Measurements from ENCODE around the gene AKT3.

AKT3 gene

DNA sequence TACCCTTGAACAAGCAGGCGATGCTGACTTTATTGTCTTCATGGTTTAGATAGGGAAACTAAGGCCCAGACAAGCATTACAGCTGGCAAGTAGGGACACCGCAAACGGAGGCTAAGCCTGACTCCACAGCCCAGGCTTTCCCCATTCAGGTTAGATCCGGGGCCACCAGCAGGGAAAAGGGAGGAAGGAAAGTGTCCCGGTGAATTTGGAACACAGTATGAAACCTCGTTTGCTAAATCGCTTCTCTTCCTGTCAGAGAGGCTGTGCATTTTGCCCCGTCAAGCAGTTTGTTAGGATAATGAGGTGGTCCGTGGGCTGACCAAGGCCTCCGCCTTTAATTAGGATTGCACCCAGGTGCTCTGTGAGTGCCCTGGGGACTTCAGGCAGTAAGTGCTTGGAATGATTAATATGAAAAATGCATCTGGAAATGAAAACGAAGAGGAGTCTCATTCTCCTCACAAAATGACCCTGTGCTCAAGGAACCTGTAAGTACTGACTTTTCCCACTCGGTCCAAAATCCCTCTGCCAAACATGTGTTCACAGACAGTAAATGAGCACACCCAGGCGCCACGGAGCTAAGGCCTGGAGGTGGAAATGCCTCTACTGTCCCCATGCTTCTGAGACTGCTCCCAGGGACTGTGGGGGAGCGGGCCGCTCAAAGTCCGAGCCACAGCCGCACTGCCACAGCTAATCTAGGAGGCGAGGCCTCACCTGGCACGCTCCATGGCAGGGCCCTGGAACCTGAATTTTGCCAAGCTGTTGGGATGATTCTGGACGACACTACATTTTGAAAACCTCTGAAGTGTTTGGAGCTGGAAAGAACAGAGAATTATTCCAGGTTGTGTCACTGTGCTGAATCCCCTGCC lies 360.1 kb downstream of the AKT3 start:
- H2AK5ac ChIP-seq (ENCODE audit: low read length), result no peak overlapping the region
- no peak for DNase-seq
- no peak overlapping the region for H2BK120ac ChIP-seq (ENCODE audit: insufficient read depth, low read length, poor library complexity)
- no peak overlapping the region for H3K9ac ChIP-seq (ENCODE audit: low read length)
- peaks cover 5% of the 10 kb centered on the region for H3K9me3 ChIP-seq (ENCODE audit: insufficient read depth, low read depth, low read length)
- no peaks in the 10 kb centered on the region for H3K79me1 ChIP-seq (ENCODE audit: low read length)
- no peak overlapping the region for H4K8ac ChIP-seq (ENCODE audit: low read depth, low read length)
- H3K23ac ChIP-seq (ENCODE audit: low read length), result no peak overlapping the region
- H3K4me1 ChIP-seq (ENCODE audit: control insufficient read depth in 1 of 2, insufficient read depth in 2 of 2, low read length in 2 of 2), result no peaks in the 10 kb centered on the region
- H3K18ac ChIP-seq (ENCODE audit: low read length), result no peak overlapping the region
- H3K27ac ChIP-seq (ENCODE audit: low read depth, low read length), result no peak overlapping the region
- WGBS (ENCODE audit: extremely low coverage, insufficient coverage, insufficient read length), result no CpG with 5 or more reads among the region's 21 CpGs
- no peak overlapping the region for H2AFZ ChIP-seq (ENCODE audit: insufficient read depth, low read length, poor library complexity)
- no peak overlapping the region for H2BK5ac ChIP-seq (ENCODE audit: low read depth, low read length, poor library complexity)
- no peaks in the 10 kb centered on the region for H3K79me2 ChIP-seq (ENCODE audit: control insufficient read depth, insufficient read depth, low read length, poor library complexity)
- H3K4ac ChIP-seq (ENCODE audit: low read depth, low read length), result no peak overlapping the region
- H3K14ac ChIP-seq (ENCODE audit: low read length), result no peak overlapping the region
- H3K4me2 ChIP-seq (ENCODE audit: low read length), result no peak overlapping the region
- no peak overlapping the region for H4K91ac ChIP-seq (ENCODE audit: low read depth, low read length)
- no peak overlapping the region for H3K4me3 ChIP-seq (ENCODE audit: low read depth, low read length)
- H2BK12ac ChIP-seq (ENCODE audit: low read length), result no peak overlapping the region
- H3K27me3 ChIP-seq (ENCODE audit: insufficient read depth, low read length), result no peaks in the 10 kb centered on the region
- no peak overlapping the region for H4K12ac ChIP-seq (ENCODE audit: low read depth, low read length)
- peaks cover 2 to 8% of the 10 kb centered on the region in 2 experiments for H3K36me3 ChIP-seq (ENCODE audit: control insufficient read depth in 1 of 2, insufficient read depth in 2 of 2, low read length in 2 of 2)

- Histone ChIP-seq H2AFZ (ENCODE audit: insufficient read depth, low read length, poor library complexity) (no peak overlapping the region), H3K4me2 (ENCODE audit: low read length) (no peak overlapping the region), H3K4me1 (ENCODE audit: control insufficient read depth in 1 of 2, insufficient read depth in 2 of 2, low read length in 2 of 2) (no peaks in the 10 kb centered on the region), H4K8ac (ENCODE audit: low read depth, low read length) (no peak overlapping the region), H4K91ac (ENCODE audit: low read depth, low read length) (no peak overlapping the region), H3K9ac (ENCODE audit: low read length) (no peak overlapping the region), H3K4ac (ENCODE audit: low read depth, low read length) (no peak overlapping the region), H3K4me3 (ENCODE audit: low read depth, low read length) (no peak overlapping the region), H3K9me3 (ENCODE audit: insufficient read depth, low read depth, low read length) (peaks cover 5% of the 10 kb centered on the region), H3K18ac (ENCODE audit: low read length) (no peak overlapping the region), H3K36me3 (ENCODE audit: control insufficient read depth in 1 of 2, insufficient read depth in 2 of 2, low read length in 2 of 2) (peaks cover 2 to 8% of the 10 kb centered on the region in 2 experiments), H3K14ac (ENCODE audit: low read length) (no peak overlapping the region), H3K27me3 (ENCODE audit: insufficient read depth, low read length) (no peaks in the 10 kb centered on the region), H2BK12ac (ENCODE audit: low read length) (no peak overlapping the region), H3K79me1 (ENCODE audit: low read length) (no peaks in the 10 kb centered on the region), H4K12ac (ENCODE audit: low read depth, low read length) (no peak overlapping the region), H3K79me2 (ENCODE audit: control insufficient read depth, insufficient read depth, low read length, poor library complexity) (no peaks in the 10 kb centered on the region), H3K23ac (ENCODE audit: low read length) (peak overlapping the region; percentile 41), H2BK120ac (ENCODE audit: insufficient read depth, low read length, poor library complexity) (no peak overlapping the region), H3K27ac (ENCODE audit: low read depth, low read length) (no peak overlapping the region), H2AK5ac (ENCODE audit: low read length) (no peak overlapping the region), H2BK5ac (ENCODE audit: low read depth, low read length, poor library complexity) (no peak overlapping the region)
- no CpG with 5 or more reads among the region's 24 CpGs for WGBS (ENCODE audit: extremely low coverage, insufficient coverage, insufficient read length)
- DNase-seq, result no peak
Observed at GRCh38 chr1:243489158-243489527, 360.9 kb downstream of the AKT3 start.

GRCh38 chr1:243488459-243489157 lies 361.4 kb downstream of the AKT3 start:
- peaks cover 5% of the 10 kb centered on the region for H3K9me3 ChIP-seq (ENCODE audit: insufficient read depth, low read depth, low read length)
- H2BK12ac ChIP-seq (ENCODE audit: low read length), result no peak overlapping the region
- no peak for DNase-seq
- H2AFZ ChIP-seq (ENCODE audit: insufficient read depth, low read length, poor library complexity), result no peak overlapping the region
- no peak overlapping the region for H4K8ac ChIP-seq (ENCODE audit: low read depth, low read length)
- no peak overlapping the region for H3K14ac ChIP-seq (ENCODE audit: low read length)
- H3K4me3 ChIP-seq (ENCODE audit: low read depth, low read length), result no peak overlapping the region
- no peak overlapping the region for H3K18ac ChIP-seq (ENCODE audit: low read length)
- H2AK5ac ChIP-seq (ENCODE audit: low read length), result no peak overlapping the region
- no peak overlapping the region for H2BK5ac ChIP-seq (ENCODE audit: low read depth, low read length, poor library complexity)
- no peaks in the 10 kb centered on the region for H3K79me1 ChIP-seq (ENCODE audit: low read length)
- H3K23ac ChIP-seq (ENCODE audit: low read length), result no peak overlapping the region
- H4K12ac ChIP-seq (ENCODE audit: low read depth, low read length), result no peak overlapping the region
- H3K4ac ChIP-seq (ENCODE audit: low read depth, low read length), result no peak overlapping the region
- no peaks in the 10 kb centered on the region for H3K79me2 ChIP-seq (ENCODE audit: control insufficient read depth, insufficient read depth, low read length, poor library complexity)
- no peak overlapping the region for H3K4me2 ChIP-seq (ENCODE audit: low read length)
- H4K91ac ChIP-seq (ENCODE audit: low read depth, low read length), result no peak overlapping the region
- H3K36me3 ChIP-seq (ENCODE audit: control insufficient read depth in 1 of 2, insufficient read depth in 2 of 2, low read length in 2 of 2), result peaks cover 2 to 8% of the 10 kb centered on the region in 2 experiments
- H3K4me1 ChIP-seq (ENCODE audit: control insufficient read depth in 1 of 2, insufficient read depth in 2 of 2, low read length in 2 of 2), result no peaks in the 10 kb centered on the region
- WGBS (ENCODE audit: extremely low coverage, insufficient coverage, insufficient read length), result no CpG with 5 or more reads among the region's 20 CpGs
- no peaks in the 10 kb centered on the region for H3K27me3 ChIP-seq (ENCODE audit: insufficient read depth, low read length)
- no peak overlapping the region for H2BK120ac ChIP-seq (ENCODE audit: insufficient read depth, low read length, poor library complexity)
- no peak overlapping the region for H3K27ac ChIP-seq (ENCODE audit: low read depth, low read length)
- peak overlapping the region; percentile 23 for H3K9ac ChIP-seq (ENCODE audit: low read length)

GRCh38 chr1:243487649-243488227 lies 362.3 kb downstream of the AKT3 start:
- Histone ChIP-seq H2BK120ac (ENCODE audit: insufficient read depth, low read length, poor library complexity) (no peak overlapping the region), H3K4ac (ENCODE audit: low read depth, low read length) (no peak overlapping the region), H3K4me2 (ENCODE audit: low read length) (no peak overlapping the region), H3K27ac (ENCODE audit: low read depth, low read length) (no peak overlapping the region), H3K79me2 (ENCODE audit: control insufficient read depth, insufficient read depth, low read length, poor library complexity) (no peaks in the 10 kb centered on the region), H2AFZ (ENCODE audit: insufficient read depth, low read length, poor library complexity) (no peak overlapping the region), H3K36me3 (ENCODE audit: control insufficient read depth in 1 of 2, insufficient read depth in 2 of 2, low read length in 2 of 2) (peaks cover 2 to 8% of the 10 kb centered on the region in 2 experiments), H3K23ac (ENCODE audit: low read length) (no peak overlapping the region), H3K4me3 (ENCODE audit: low read depth, low read length) (no peak overlapping the region), H3K4me1 (ENCODE audit: control insufficient read depth in 1 of 2, insufficient read depth in 2 of 2, low read length in 2 of 2) (peaks cover 3 to 5% of the 10 kb centered on the region in 2 experiments), H2BK5ac (ENCODE audit: low read depth, low read length, poor library complexity) (no peak overlapping the region), H3K27me3 (ENCODE audit: insufficient read depth, low read length) (no peaks in the 10 kb centered on the region), H4K8ac (ENCODE audit: low read depth, low read length) (no peak overlapping the region), H4K12ac (ENCODE audit: low read depth, low read length) (no peak overlapping the region), H3K18ac (ENCODE audit: low read length) (no peak overlapping the region), H3K79me1 (ENCODE audit: low read length) (no peaks in the 10 kb centered on the region), H3K9ac (ENCODE audit: low read length) (no peak overlapping the region), H3K9me3 (ENCODE audit: insufficient read depth, low read depth, low read length) (peaks cover 5% of the 10 kb centered on the region), H2AK5ac (ENCODE audit: low read length) (no peak overlapping the region), H3K14ac (ENCODE audit: low read length) (no peak overlapping the region), H4K91ac (ENCODE audit: low read depth, low read length) (no peak overlapping the region), H2BK12ac (ENCODE audit: low read length) (no peak overlapping the region)
- WGBS (ENCODE audit: extremely low coverage, insufficient coverage, insufficient read length), result no CpG with 5 or more reads among the region's 40 CpGs
- peak; percentile 84 to 88 for DNase-seq
